ENCODE results near the gene OMA1.

The OMA1 gene

DNA sequence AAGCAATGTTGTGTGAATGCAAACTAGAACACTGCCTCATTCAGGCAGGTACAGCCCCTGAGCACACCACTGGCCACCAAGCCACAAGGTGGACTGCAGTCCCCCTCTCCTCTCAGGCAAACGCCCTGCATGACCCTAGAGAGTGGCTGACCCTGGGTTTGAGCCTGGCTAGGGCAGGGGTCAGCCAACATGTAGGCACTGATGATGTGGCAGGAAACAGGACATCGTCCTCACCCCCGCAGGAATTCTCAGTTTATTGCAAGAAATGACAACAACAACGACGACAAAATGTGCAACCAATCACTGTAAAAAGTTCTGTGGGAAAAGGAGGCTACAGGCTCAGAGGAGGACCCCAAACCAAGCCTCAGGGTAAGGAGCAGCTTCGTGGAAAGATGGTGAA lies 81.3 kb downstream of the OMA1 start:
- TF ChIP-seq, protein P1, sequence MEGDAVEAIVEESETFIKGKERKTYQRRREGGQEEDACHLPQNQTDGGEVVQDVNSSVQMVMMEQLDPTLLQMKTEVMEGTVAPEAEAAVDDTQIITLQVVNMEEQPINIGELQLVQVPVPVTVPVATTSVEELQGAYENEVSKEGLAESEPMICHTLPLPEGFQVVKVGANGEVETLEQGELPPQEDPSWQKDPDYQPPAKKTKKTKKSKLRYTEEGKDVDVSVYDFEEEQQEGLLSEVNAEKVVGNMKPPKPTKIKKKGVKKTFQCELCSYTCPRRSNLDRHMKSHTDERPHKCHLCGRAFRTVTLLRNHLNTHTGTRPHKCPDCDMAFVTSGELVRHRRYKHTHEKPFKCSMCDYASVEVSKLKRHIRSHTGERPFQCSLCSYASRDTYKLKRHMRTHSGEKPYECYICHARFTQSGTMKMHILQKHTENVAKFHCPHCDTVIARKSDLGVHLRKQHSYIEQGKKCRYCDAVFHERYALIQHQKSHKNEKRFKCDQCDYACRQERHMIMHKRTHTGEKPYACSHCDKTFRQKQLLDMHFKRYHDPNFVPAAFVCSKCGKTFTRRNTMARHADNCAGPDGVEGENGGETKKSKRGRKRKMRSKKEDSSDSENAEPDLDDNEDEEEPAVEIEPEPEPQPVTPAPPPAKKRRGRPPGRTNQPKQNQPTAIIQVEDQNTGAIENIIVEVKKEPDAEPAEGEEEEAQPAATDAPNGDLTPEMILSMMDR (IDR thresholded peaks at IDR 0.05; ENCODE audit: insufficient read depth, low read depth, low read length, missing control alignments) = no peak
- H3K4me3 ChIP-seq (ENCODE audit: low read length) = no peak overlapping the region
- DNase-seq (ENCODE audit: low read depth) = no peak

DNA sequence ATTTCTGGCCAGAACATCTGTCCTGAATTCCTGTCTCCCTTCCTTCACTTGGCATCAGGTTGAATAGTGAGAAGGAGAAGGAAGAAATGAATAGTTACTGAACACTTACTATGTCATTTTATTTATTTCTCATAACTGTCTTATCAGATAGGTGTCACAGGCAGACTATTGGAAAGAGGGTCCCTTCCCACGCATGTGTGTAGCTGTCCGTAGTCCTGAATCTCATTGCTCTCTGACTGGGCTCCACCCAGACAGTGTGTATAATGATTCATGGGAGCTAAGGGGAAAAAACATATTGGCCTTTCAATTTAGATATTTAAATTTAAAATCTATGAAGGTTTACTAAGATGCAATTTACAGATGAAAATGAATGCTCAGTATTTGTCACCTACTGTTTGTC lies 86.1 kb downstream of the OMA1 start:
- no peak overlapping the region for H3K4me3 ChIP-seq (ENCODE audit: low read length)
- TF ChIP-seq, protein P1 (IDR thresholded peaks at IDR 0.05; ENCODE audit: insufficient read depth, low read depth, low read length, missing control alignments) = no peak
- peak; percentile 38 for DNase-seq (ENCODE audit: low read depth)

DNA sequence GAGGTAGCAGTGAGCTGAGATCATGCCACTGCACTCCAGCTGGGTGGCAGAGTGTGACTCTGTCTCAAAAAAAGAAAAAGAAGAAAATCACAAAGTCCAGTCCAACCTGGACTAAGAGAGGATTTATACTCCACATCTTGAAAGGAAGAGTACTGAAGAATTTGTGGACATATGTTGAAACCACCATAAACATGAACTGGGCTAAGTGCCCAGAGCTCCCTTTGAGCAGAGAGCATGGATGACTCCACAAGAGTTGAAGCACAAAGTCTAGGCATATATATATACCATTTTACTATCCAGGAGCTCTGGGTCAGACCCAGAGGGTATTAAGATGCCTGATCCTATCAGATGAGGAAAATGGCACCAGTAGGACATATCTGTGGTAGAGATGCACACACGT lies 86.6 kb downstream of the OMA1 start:
- no peak overlapping the region for H3K4me3 ChIP-seq (ENCODE audit: low read length)
- TF ChIP-seq, protein P1 (IDR thresholded peaks at IDR 0.05; ENCODE audit: insufficient read depth, low read depth, low read length, missing control alignments) = no peak
- no peak for DNase-seq (ENCODE audit: low read depth)

DNA sequence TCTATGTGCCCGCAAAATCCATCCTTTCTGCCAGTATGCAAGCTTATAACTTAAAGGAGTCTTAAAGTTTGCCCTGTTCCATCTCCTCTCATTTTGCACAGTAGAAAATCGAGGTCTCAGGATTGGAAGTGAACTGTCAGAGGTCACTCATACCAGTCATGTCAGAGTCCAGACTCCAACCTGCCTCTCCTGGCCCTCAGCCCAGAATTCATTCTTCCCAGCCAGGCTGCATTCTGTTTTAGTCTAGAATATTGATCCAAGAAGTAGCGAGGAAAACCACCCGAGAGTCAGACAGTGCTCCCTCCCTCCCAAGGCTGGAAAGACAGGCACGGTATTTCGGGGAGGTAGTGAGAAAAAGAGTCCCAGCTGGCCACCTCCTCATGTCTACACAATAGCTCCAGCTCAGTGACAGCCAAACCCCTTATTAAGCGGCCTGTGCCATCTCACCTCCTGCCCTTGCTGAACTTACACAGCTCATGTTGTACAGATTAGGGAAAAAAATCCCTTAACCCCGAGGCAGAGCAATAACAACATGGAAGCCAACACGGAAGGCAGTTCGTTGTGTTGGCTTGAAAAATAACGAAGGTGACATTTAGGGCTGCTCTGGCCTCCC lies 89.4 kb downstream of the OMA1 start:
- H3K4me3 ChIP-seq (ENCODE audit: low read length) = no peak overlapping the region
- TF ChIP-seq, protein P1 (IDR thresholded peaks at IDR 0.05; ENCODE audit: insufficient read depth, low read depth, low read length, missing control alignments) = no peak
- no peak for DNase-seq (ENCODE audit: low read depth)

DNA sequence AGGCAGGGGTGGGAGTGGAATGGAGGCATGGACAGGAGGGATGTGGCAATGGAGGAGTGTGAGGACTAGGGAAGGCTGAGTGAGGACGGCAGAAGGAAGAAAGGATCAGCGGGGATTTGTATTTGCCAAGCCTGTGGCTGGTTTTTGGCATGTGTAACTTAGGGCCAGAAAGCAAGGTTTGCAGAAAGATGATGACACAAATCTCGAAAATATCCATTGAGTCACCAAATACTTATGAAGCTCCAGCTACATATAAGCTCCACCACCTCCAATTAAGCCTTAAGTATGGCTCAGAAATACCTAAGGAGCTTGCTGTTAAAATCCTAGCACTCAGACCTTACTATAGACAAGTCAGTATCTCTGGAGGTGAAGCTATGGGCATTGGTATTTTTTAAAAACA lies 90.1 kb downstream of the OMA1 start:
- no peak for DNase-seq (ENCODE audit: low read depth)
- TF ChIP-seq, protein P1 (IDR thresholded peaks at IDR 0.05; ENCODE audit: insufficient read depth, low read depth, low read length, missing control alignments) = no peak

DNA sequence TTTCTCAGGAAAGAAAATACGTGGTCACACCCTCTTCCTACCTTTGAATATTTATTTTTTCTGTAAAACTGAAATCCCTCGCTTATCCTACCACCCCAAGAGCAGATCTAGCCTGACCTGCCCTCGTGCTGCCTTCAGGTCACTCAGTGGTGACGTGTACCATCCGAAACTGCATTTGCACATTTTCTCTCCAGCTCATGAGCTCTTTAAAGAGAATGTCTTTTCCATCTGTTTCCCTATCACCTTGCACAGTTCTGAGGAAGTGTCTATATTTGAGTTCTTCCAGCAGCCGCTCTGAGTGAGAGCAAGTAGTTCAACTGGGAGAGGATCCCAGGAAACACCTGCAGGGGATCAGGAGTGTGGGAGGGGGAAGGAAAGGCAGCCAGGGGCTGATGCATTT lies 91.7 kb downstream of the OMA1 start:
- no peak for DNase-seq (ENCODE audit: low read depth)
- TF ChIP-seq, protein P1 (IDR thresholded peaks at IDR 0.05; ENCODE audit: insufficient read depth, low read depth, low read length, missing control alignments) = no peak
- H3K4me3 ChIP-seq (ENCODE audit: low read length) = no peak overlapping the region

More for the DNA sequence above, 90.1 kb downstream of the OMA1 start:
- H3K4me3 ChIP-seq (ENCODE audit: low read length) = no peak overlapping the region

DNA sequence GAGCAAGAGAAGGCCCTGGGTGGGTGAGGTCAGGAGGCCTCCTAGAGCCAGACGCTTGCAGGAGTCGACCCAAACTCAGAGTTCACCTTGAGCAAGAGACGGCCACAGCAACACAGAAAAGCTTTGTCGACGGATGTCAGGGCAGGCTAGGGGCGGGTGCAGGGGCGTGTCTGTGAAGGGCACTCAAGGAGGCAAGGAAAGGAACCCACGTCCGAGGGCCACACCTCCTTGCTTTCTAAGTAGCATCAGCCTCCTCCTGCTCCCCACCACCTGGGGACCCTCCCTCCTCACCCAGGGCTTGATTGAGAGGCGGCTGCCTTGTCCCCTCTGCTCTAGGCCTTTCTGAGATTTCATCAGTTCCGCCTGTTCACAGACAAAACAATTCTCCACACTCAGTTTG lies 92.1 kb downstream of the OMA1 start:
- no peak for DNase-seq (ENCODE audit: low read depth)
- no peak overlapping the region for H3K4me3 ChIP-seq (ENCODE audit: low read length)
- TF ChIP-seq, protein P1 (IDR thresholded peaks at IDR 0.05; ENCODE audit: insufficient read depth, low read depth, low read length, missing control alignments) = no peak

Data from epithelial cell of esophagus (primary cell).